Upper lobe of left lung (tissue), 6 donors: ENCODE measurements around the gene THBD. TPM values are rescaled to one million over a fixed set of nuclear protein-coding genes. Genes with fewer than 3 reads are reported as not detected.
A peak's percentile ranks its signal among the peaks of the same experiment; 100 is the strongest.

ENCODE experiments used
- ATAC-seq, 2 donors: fragments of 200-7000 bp; cut with Tn5 transposase; one replicate each; pipeline ENCODE4 v1.9.1; 2022; ENCODE audit warnings: mild to moderate bottlenecking in 2 of 2, moderate library complexity in 2 of 2; ENCODE audit not compliant: low FRiP score in 2 of 2
- DNase-seq, 2 donors: peaks; one replicate each; pipeline ENCODE4 v3.0.0-alpha.2; 2019 to 2020
- H3K27ac ChIP-seq, 4 donors: fragments of 200-600 bp; sonication (generic); one replicate each; pipeline ENCODE4 v1.5.1; 2016 to 2019
- H3K27me3 ChIP-seq, 4 donors: fragments of 200-600 bp; sonication (generic); one replicate each; pipeline ENCODE4 v1.5.1; 2017 to 2019
- H3K36me3 ChIP-seq, 4 donors: fragments of 200-600 bp; sonication (generic); one replicate each; pipeline ENCODE4 v1.5.1; 2016 to 2019
- H3K4me1 ChIP-seq, 4 donors: fragments of 200-600 bp; sonication (generic); one replicate each; pipeline ENCODE4 v1.5.1; 2018 to 2019
- H3K4me3 ChIP-seq, 4 donors: fragments of 200-600 bp; sonication (generic); one replicate each; pipeline ENCODE4 v1.5.1; 2017 to 2019; ENCODE audit warnings: mild to moderate bottlenecking in 2 of 4, moderate library complexity in 1 of 4
- H3K9me3 ChIP-seq, 4 donors: fragments of 200-600 bp; sonication (generic); one replicate each; pipeline ENCODE4 v1.5.1; 2018 to 2019
- CTCF ChIP-seq, 6 experiments: fragments of 450-650 bp in 4 of 6; fragments of 200-600 bp in 2 of 6; sonication (generic) in 2 of 6; IDR thresholded peaks; one replicate each; pipeline ENCODE4 v1.5.1; 2016 to 2019; ENCODE audit warnings: antibody characterized with exemption in 6 of 6
- EP300 ChIP-seq, 4 donors: sonication (generic); formaldehyde crosslinking; IDR thresholded peaks; one replicate each; pipeline ENCODE4 v1.5.1; 2017; ENCODE audit warnings: antibody characterized with exemption in 4 of 4, control low read depth in 2 of 4
- POLR2A ChIP-seq, 4 donors: fragments of 450-650 bp; IDR thresholded peaks; one replicate each; pipeline ENCODE4 v1.5.1; 2016 to 2017; ENCODE audit warnings: antibody characterized with exemption in 4 of 4, mild to moderate bottlenecking in 2 of 4
- POLR2AphosphoS5 ChIP-seq, 2 donors: sonication (generic); formaldehyde crosslinking; IDR thresholded peaks; one replicate each; pipeline ENCODE4 v1.5.1; 2017; ENCODE audit warnings: antibody characterized with exemption in 2 of 2
- WGBS, 2 donors: methylation state at CpG; one replicate each; pipeline ENCODE4 v1.1.5; 2017 to 2018; 5-methylcytosine and 5-hydroxymethylcytosine counted together
- total RNA-seq, 6 donors: library from RNA; depleted of rRNA in 4 of 6; stranded (reverse); fragments of >200 nt in 4 of 6; gene quantifications; one replicate each; pipeline versions ENCODE4 v1.1.0 to v1.2.1, GENCODE V29; 2016 to 2021
- donor health status: DM: no; HTN: no; CAD: no; lungs with moderate emphysema.
- donor health status: DM: no; HTN: yes; CAD: no; lungs with severe emphysema.

THBD gene
- total RNA-seq, 6 donors from 2014 or later, result 17.8 to 235 (median 88.1) TPM

- WGBS, 2 donors, result 88 to 98% methylated on average over 7 to 8 of the region's 8 CpGs
- no peaks in the 10 kb centered on the region for H3K27me3 ChIP-seq
- peak in 1 of 2 donors; percentile 54 for DNase-seq
- H3K36me3 ChIP-seq, result no peaks in the 10 kb centered on the region
- no peak for ATAC-seq
- no peak overlapping the region for H3K4me3 ChIP-seq
- H3K4me1 ChIP-seq, result peaks cover 18 to 46% (median 22%) of the 10 kb centered on the region in 4 donors
- H3K9me3 ChIP-seq, result no peaks in the 10 kb centered on the region
- no peak for TF ChIP-seq POLR2AphosphoS5 (IDR thresholded peaks at IDR 0.05)
- no peak for TF ChIP-seq CTCF (IDR thresholded peaks at IDR 0.05)
- no peak for TF ChIP-seq POLR2A (IDR thresholded peaks at IDR 0.05)
- no peak for TF ChIP-seq EP300 (IDR thresholded peaks at IDR 0.05)
- peak overlapping the region in 2 of 4 donors; percentile 6 to 95 for H3K27ac ChIP-seq
These were observed 39.4 kb upstream of the THBD start for GRCh38 chr20:23088866-23089265.

GRCh38 chr20:23087587-23088251 lies 38.2 kb upstream of the THBD start:
- DNase-seq (peak; percentile 17 to 56), ATAC-seq (peak in 1 of 2 donors; percentile 40)
- no peaks in the 10 kb centered on the region for H3K9me3 ChIP-seq
- H3K27me3 ChIP-seq, result no peaks in the 10 kb centered on the region
- H3K27ac ChIP-seq, result peak overlapping the region; percentile 89 to 97 (median 92)
- peaks cover 20 to 57% (median 21%) of the 10 kb centered on the region in 4 donors for H3K4me1 ChIP-seq
- H3K4me3 ChIP-seq, result no peak overlapping the region
- TF ChIP-seq POLR2A (IDR thresholded peaks at IDR 0.05) (no peak), EP300 (IDR thresholded peaks at IDR 0.05) (no peak), POLR2AphosphoS5 (IDR thresholded peaks at IDR 0.05) (no peak), CTCF (IDR thresholded peaks at IDR 0.05) (no peak)
- no peaks in the 10 kb centered on the region for H3K36me3 ChIP-seq
- WGBS, 2 donors, result 64 to 76% methylated on average over 9 of the region's 9 CpGs

GRCh38 chr20:23086931-23087411 lies 37.5 kb upstream of the THBD start:
- H3K4me3 ChIP-seq, result peak overlapping the region in 1 of 4 donors; percentile 52
- H3K27me3 ChIP-seq, result no peaks in the 10 kb centered on the region
- H3K36me3 ChIP-seq, result no peaks in the 10 kb centered on the region
- TF ChIP-seq POLR2A (IDR thresholded peaks at IDR 0.05) (peak in 1 of 4 donors; percentile 29), CTCF (IDR thresholded peaks at IDR 0.05) (no peak), POLR2AphosphoS5 (IDR thresholded peaks at IDR 0.05) (peak; percentile 49 to 91), EP300 (IDR thresholded peaks at IDR 0.05) (peak in 2 of 4 donors; percentile 30 to 64)
- no peaks in the 10 kb centered on the region for H3K9me3 ChIP-seq
- peak; percentile 59 to 84 for DNase-seq
- ATAC-seq, result peak in 1 of 2 donors; percentile 48
- peak overlapping the region; percentile 89 to 97 (median 92) for H3K27ac ChIP-seq
- WGBS, 2 donors, result 60 to 61% methylated on average over 14 of the region's 14 CpGs
- H3K4me1 ChIP-seq, result peaks cover 20 to 60% (median 24%) of the 10 kb centered on the region in 4 donors

GRCh38 chr20:23086056-23086566 lies 36.6 kb upstream of the THBD start, which contains the start of gene CD93:
Gene CD93 (minus strand): TSS chr20:23086324. CDS start chr20:23086192, 132 bp downstream.
- peak; percentile 63 to 86 for DNase-seq
- H3K4me3 ChIP-seq, result peak within 1 kb of the TSS; percentile 39 to 54 (median 46)

More at GRCh38 chr20:23086056-23086566, 36.6 kb upstream of the THBD start, which contains the start of gene CD93:
- peak; percentile 5 to 28 for ATAC-seq
- 42 to 50% methylated on average over 5 to 23 of the region's 28 CpGs for WGBS, 2 donors
- Histone ChIP-seq H3K27me3 (no peaks in the 10 kb centered on the region), H3K9me3 (no peaks in the 10 kb centered on the region), H3K36me3 (peaks cover 0 to 5% (median 0%) of the 10 kb centered on the region in 4 donors), H3K27ac (peak within 1 kb of the TSS; percentile 89 to 97 (median 92)), H3K4me1 (peaks cover 20 to 67% (median 29%) of the 10 kb centered on the region in 4 donors)
- TF ChIP-seq POLR2A (IDR thresholded peaks at IDR 0.05), result peak in 2 of 4 donors; percentile 67 to 70
- peak; percentile 71 to 85 for TF ChIP-seq POLR2AphosphoS5 (IDR thresholded peaks at IDR 0.05)
- TF ChIP-seq EP300 (IDR thresholded peaks at IDR 0.05), result peak in 1 of 4 donors; percentile 40
- TF ChIP-seq CTCF (IDR thresholded peaks at IDR 0.05), result no peak
